Measurements from ENCODE around the gene CD2. TPM values are rescaled to one million over a fixed set of nuclear protein-coding genes. Genes with fewer than 3 reads are reported as not detected.

The CD2 gene
- total and polyA plus RNA-seq, 8 donors, result 0.20 to 12.4 (median 0.60) TPM

- Histone ChIP-seq H3K27ac (no peak overlapping the region), H3K4me1 (no peaks in the 10 kb centered on the region), H3K27me3 (peaks cover 0 to 7% of the 10 kb centered on the region in 2 donors), H3K4me3 (no peak overlapping the region), H3K36me3 (no peaks in the 10 kb centered on the region), H3K9me3 (no peaks in the 10 kb centered on the region)
- intact Hi-C loops (cut with DNase I), result no loop called here
- TF ChIP-seq CTCF (IDR thresholded peaks at IDR 0.05), result no peak
- ATAC-seq, result no peak
- no peak for DNase-seq
Measured at GRCh38 chr1:116793357-116793935, 39.2 kb downstream of the CD2 start.

GRCh38 chr1:116794371-116794770 lies 40.1 kb downstream of the CD2 start:
- Histone ChIP-seq H3K4me1 (no peaks in the 10 kb centered on the region), H3K27me3 (peaks cover 0 to 7% of the 10 kb centered on the region in 2 donors), H3K4me3 (no peak overlapping the region), H3K27ac (no peak overlapping the region), H3K9me3 (no peaks in the 10 kb centered on the region), H3K36me3 (no peaks in the 10 kb centered on the region)
- DNase-seq (no peak), ATAC-seq (no peak)
- TF ChIP-seq CTCF (IDR thresholded peaks at IDR 0.05), result no peak
- intact Hi-C loops (cut with DNase I), result no loop called here

GRCh38 chr1:116794804-116795481 lies 40.7 kb downstream of the CD2 start:
- TF ChIP-seq CTCF (IDR thresholded peaks at IDR 0.05), result no peak
- ATAC-seq, result peak; percentile 53
- intact Hi-C loops (cut with DNase I), result no loop called here

GRCh38 chr1:116795482-116795829 lies 41.2 kb downstream of the CD2 start:
- DNase-seq (no peak), ATAC-seq (no peak)
- H3K36me3 ChIP-seq, result no peaks in the 10 kb centered on the region
- H3K27me3 ChIP-seq, result peaks cover 0 to 7% of the 10 kb centered on the region in 2 donors
- no peaks in the 10 kb centered on the region for H3K4me1 ChIP-seq
- H3K9me3 ChIP-seq, result no peaks in the 10 kb centered on the region
- H3K27ac ChIP-seq, result no peak overlapping the region
- TF ChIP-seq CTCF (IDR thresholded peaks at IDR 0.05), result no peak
- intact Hi-C loops (cut with DNase I), result no loop called here
- no peak overlapping the region for H3K4me3 ChIP-seq

More at GRCh38 chr1:116794804-116795481, 40.7 kb downstream of the CD2 start:
- Histone ChIP-seq H3K9me3 (no peaks in the 10 kb centered on the region), H3K27ac (no peak overlapping the region), H3K27me3 (peaks cover 0 to 7% of the 10 kb centered on the region in 2 donors), H3K4me1 (no peaks in the 10 kb centered on the region), H3K36me3 (no peaks in the 10 kb centered on the region), H3K4me3 (no peak overlapping the region)
- no peak for DNase-seq

- Histone ChIP-seq H3K9me3 (no peaks in the 10 kb centered on the region), H3K27me3 (no peaks in the 10 kb centered on the region), H3K4me3 (no peak overlapping the region), H3K36me3 (no peaks in the 10 kb centered on the region), H3K4me1 (no peaks in the 10 kb centered on the region), H3K27ac (no peak overlapping the region)
- ATAC-seq (no peak), DNase-seq (no peak)
- TF ChIP-seq CTCF (IDR thresholded peaks at IDR 0.05), result no peak
- intact Hi-C loops (cut with DNase I), result no loop called here
Measured at GRCh38 chr1:116804736-116805135, 50.5 kb downstream of the CD2 start.

Measured in left lung (tissue), 10 donors.